ENCODE data around the gene ASAP2.

GRCh38 chr2:9326975-9327374, 120.4 kb downstream of the ASAP2 start:
- no peak for TF ChIP-seq CTCF (IDR thresholded peaks at IDR 0.05)
- no peak for TF ChIP-seq EZH2 (IDR thresholded peaks at IDR 0.05; ENCODE audit: borderline replicate concordance, insufficient read depth, low read depth, low read length, poor library complexity, severe bottlenecking)
